K562 (cell line): ENCODE data around the gene ZNF513. TPM values are rescaled to one million over a fixed set of nuclear protein-coding genes. Genes with fewer than 3 reads are reported as not detected.

Source experiments
- FOSL1 ChIP-seq: fragments of 200-800 bp; sonication (Bioruptor generic); conservative IDR thresholded peaks from 2 replicates; pipeline ENCODE4 v1.6.1; 2016; ENCODE audit warnings: missing genetic modification characterization, missing compliant biosample characterization
- ILF3 ChIP-seq: fragments of 450-650 bp; IDR thresholded peaks from 2 replicates; pipeline ENCODE4 v1.6.1; 2018; ENCODE audit warnings: antibody characterized with exemption, mild to moderate bottlenecking, moderate library complexity, borderline replicate concordance
- NFYB ChIP-seq: IDR thresholded peaks from 2 replicates; pipeline ENCODE4 v1.6.1; 2011; ENCODE audit warnings: mild to moderate bottlenecking, moderate library complexity; ENCODE audit not compliant: insufficient read length; ENCODE audit errors: extremely low read depth
- TCF7 ChIP-seq: sonication (generic); IDR thresholded peaks from 2 replicates; pipeline ENCODE4 v1.6.1; 2016; ENCODE audit warnings: antibody characterized with exemption, borderline replicate concordance
- ZNF644 ChIP-seq: fragments of 200-800 bp; sonication (Bioruptor generic); IDR thresholded peaks from 2 replicates; pipeline ENCODE4 v1.6.1; 2016; ENCODE audit warnings: low read depth, missing genetic modification characterization, missing compliant biosample characterization
- polyA plus RNA-seq, 8 experiments: library from polyadenylated mRNA; depleted of rRNA in 4 of 8; stranded (reverse) in 5 of 8; unstranded in 3 of 8; fragments of >200 nt; fragmentation: Nextera tagmentation in 2 of 8; fragmentation: Illumina TruSeq in 1 of 8; extraction: Ambion mirVana in 2 of 8; extraction: Trizol in 1 of 8; gene quantifications; 2 replicates each; pipeline versions ENCODE4 v1.2.1 to v1.2.3, GENCODE V29; 2011 to 2014; ENCODE audit warnings: inconsistent platforms in 1 of 8, missing spikeins in 1 of 8
- total RNA-seq, 7 experiments: library from RNA; depleted of rRNA in 6 of 7; stranded (reverse); fragments of >200 nt in 6 of 7; fragmentation: Illumina TruSeq in 2 of 7; extraction: Trizol in 2 of 7; gene quantifications; 2 replicates each; pipeline versions ENCODE4 v1.2.1 to v1.2.3, GENCODE V29; 2011 to 2021; ENCODE audit warnings: low replicate concordance in 1 of 7
- TF ChIP-seq, protein P1 (sequence below): fragments of 450-650 bp; IDR thresholded peaks from 2 replicates; pipeline ENCODE4 v1.6.1; 2016; ENCODE audit warnings: mild to moderate bottlenecking, moderate library complexity
- TF ChIP-seq, protein P2 (sequence below): fragments of 250-450 bp; sonication (Bioruptor Pico); IDR thresholded peaks from 2 replicates; pipeline ENCODE4 v1.6.1; 2021; ENCODE audit warnings: mild to moderate bottlenecking
- TF ChIP-seq, protein P3 (sequence below), 2 experiments: fragments of 450-650 bp in 1 of 2; IDR thresholded peaks; 2 replicates each; pipeline ENCODE4 v1.6.1; 2011 to 2017; ENCODE audit warnings: low read depth in 2 of 2, antibody characterized with exemption in 1 of 2, borderline replicate concordance in 1 of 2, low read length in 1 of 2, mild to moderate bottlenecking in 1 of 2, mixed read lengths in 1 of 2; ENCODE audit not compliant: control insufficient read depth in 1 of 2
- TF ChIP-seq, protein P4 (sequence below): sonication (generic); IDR thresholded peaks from 2 replicates; pipeline ENCODE4 v1.6.1; 2016

The ZNF513 gene
- total and polyA plus RNA-seq, 9 of the 15 experiments (the other 6 are each of a cell fraction or from before 2014, with no cell fraction given), result 0.04 to 13.6 (median 4.4) TPM

DNA sequence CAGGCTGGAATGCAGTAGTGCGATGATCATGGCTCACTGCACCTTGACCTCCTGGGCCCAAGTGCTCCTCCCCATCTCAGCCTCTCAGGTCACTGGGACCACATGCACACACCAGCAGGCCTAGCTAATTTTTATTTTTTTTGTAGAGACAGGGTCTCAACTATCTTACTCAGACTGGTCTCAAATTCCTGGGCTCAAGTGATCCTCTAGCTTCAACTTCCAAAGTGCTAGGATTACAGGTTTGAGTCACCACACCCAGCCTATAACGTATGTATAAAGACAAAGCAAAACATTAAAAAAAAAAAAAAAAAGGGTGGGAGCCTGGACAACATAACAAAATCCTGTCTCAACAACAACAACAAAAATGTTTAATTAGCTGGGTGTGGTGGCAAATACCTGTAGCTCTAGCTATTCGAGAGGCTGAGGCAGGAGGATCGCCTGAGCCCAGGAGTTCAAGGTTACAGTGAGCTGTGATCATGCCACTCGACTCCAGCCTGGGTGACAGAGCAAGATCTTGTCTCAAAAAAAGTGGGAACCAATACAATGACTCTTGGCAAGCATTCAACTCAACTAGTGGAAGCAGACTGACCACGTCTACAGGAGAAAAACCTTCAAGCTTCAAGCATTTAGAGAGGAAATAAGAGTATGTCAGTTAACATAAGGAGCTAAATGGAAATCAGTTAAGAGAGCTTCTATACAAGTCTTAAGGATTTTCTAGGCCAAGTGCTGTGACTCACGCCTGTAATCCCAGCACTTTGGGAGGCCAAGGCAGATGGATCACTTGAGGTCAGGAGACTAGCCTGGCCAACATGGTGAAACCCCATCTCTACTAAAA, 26.6 kb downstream of the ZNF513 start (continued):
- TF ChIP-seq TCF7, result no peak
- TF ChIP-seq FOSL1 (tag), result peak; percentile 52
- TF ChIP-seq, protein P1, sequence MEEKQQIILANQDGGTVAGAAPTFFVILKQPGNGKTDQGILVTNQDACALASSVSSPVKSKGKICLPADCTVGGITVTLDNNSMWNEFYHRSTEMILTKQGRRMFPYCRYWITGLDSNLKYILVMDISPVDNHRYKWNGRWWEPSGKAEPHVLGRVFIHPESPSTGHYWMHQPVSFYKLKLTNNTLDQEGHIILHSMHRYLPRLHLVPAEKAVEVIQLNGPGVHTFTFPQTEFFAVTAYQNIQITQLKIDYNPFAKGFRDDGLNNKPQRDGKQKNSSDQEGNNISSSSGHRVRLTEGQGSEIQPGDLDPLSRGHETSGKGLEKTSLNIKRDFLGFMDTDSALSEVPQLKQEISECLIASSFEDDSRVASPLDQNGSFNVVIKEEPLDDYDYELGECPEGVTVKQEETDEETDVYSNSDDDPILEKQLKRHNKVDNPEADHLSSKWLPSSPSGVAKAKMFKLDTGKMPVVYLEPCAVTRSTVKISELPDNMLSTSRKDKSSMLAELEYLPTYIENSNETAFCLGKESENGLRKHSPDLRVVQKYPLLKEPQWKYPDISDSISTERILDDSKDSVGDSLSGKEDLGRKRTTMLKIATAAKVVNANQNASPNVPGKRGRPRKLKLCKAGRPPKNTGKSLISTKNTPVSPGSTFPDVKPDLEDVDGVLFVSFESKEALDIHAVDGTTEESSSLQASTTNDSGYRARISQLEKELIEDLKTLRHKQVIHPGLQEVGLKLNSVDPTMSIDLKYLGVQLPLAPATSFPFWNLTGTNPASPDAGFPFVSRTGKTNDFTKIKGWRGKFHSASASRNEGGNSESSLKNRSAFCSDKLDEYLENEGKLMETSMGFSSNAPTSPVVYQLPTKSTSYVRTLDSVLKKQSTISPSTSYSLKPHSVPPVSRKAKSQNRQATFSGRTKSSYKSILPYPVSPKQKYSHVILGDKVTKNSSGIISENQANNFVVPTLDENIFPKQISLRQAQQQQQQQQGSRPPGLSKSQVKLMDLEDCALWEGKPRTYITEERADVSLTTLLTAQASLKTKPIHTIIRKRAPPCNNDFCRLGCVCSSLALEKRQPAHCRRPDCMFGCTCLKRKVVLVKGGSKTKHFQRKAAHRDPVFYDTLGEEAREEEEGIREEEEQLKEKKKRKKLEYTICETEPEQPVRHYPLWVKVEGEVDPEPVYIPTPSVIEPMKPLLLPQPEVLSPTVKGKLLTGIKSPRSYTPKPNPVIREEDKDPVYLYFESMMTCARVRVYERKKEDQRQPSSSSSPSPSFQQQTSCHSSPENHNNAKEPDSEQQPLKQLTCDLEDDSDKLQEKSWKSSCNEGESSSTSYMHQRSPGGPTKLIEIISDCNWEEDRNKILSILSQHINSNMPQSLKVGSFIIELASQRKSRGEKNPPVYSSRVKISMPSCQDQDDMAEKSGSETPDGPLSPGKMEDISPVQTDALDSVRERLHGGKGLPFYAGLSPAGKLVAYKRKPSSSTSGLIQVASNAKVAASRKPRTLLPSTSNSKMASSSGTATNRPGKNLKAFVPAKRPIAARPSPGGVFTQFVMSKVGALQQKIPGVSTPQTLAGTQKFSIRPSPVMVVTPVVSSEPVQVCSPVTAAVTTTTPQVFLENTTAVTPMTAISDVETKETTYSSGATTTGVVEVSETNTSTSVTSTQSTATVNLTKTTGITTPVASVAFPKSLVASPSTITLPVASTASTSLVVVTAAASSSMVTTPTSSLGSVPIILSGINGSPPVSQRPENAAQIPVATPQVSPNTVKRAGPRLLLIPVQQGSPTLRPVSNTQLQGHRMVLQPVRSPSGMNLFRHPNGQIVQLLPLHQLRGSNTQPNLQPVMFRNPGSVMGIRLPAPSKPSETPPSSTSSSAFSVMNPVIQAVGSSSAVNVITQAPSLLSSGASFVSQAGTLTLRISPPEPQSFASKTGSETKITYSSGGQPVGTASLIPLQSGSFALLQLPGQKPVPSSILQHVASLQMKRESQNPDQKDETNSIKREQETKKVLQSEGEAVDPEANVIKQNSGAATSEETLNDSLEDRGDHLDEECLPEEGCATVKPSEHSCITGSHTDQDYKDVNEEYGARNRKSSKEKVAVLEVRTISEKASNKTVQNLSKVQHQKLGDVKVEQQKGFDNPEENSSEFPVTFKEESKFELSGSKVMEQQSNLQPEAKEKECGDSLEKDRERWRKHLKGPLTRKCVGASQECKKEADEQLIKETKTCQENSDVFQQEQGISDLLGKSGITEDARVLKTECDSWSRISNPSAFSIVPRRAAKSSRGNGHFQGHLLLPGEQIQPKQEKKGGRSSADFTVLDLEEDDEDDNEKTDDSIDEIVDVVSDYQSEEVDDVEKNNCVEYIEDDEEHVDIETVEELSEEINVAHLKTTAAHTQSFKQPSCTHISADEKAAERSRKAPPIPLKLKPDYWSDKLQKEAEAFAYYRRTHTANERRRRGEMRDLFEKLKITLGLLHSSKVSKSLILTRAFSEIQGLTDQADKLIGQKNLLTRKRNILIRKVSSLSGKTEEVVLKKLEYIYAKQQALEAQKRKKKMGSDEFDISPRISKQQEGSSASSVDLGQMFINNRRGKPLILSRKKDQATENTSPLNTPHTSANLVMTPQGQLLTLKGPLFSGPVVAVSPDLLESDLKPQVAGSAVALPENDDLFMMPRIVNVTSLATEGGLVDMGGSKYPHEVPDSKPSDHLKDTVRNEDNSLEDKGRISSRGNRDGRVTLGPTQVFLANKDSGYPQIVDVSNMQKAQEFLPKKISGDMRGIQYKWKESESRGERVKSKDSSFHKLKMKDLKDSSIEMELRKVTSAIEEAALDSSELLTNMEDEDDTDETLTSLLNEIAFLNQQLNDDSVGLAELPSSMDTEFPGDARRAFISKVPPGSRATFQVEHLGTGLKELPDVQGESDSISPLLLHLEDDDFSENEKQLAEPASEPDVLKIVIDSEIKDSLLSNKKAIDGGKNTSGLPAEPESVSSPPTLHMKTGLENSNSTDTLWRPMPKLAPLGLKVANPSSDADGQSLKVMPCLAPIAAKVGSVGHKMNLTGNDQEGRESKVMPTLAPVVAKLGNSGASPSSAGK, result peak; percentile 56
- TF ChIP-seq, protein P2, sequence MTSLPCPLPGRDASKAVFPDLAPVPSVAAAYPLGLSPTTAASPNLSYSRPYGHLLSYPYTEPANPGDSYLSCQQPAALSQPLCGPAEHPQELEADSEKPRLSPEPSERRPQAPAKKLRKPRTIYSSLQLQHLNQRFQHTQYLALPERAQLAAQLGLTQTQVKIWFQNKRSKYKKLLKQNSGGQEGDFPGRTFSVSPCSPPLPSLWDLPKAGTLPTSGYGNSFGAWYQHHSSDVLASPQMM (CRISPR knock-in tag), result no peak
- no peak for TF ChIP-seq NFYB
- no peak for TF ChIP-seq ILF3
- TF ChIP-seq ZNF644 (tag), result no peak
- TF ChIP-seq, protein P3, sequence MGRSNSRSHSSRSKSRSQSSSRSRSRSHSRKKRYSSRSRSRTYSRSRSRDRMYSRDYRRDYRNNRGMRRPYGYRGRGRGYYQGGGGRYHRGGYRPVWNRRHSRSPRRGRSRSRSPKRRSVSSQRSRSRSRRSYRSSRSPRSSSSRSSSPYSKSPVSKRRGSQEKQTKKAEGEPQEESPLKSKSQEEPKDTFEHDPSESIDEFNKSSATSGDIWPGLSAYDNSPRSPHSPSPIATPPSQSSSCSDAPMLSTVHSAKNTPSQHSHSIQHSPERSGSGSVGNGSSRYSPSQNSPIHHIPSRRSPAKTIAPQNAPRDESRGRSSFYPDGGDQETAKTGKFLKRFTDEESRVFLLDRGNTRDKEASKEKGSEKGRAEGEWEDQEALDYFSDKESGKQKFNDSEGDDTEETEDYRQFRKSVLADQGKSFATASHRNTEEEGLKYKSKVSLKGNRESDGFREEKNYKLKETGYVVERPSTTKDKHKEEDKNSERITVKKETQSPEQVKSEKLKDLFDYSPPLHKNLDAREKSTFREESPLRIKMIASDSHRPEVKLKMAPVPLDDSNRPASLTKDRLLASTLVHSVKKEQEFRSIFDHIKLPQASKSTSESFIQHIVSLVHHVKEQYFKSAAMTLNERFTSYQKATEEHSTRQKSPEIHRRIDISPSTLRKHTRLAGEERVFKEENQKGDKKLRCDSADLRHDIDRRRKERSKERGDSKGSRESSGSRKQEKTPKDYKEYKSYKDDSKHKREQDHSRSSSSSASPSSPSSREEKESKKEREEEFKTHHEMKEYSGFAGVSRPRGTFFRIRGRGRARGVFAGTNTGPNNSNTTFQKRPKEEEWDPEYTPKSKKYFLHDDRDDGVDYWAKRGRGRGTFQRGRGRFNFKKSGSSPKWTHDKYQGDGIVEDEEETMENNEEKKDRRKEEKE (IDR thresholded peaks at IDR 0.05; ENCODE audit: borderline replicate concordance in 1 of 2, control insufficient read depth in 1 of 2, low read depth in 2 of 2, low read length in 1 of 2), result no peak
- TF ChIP-seq, protein P4, sequence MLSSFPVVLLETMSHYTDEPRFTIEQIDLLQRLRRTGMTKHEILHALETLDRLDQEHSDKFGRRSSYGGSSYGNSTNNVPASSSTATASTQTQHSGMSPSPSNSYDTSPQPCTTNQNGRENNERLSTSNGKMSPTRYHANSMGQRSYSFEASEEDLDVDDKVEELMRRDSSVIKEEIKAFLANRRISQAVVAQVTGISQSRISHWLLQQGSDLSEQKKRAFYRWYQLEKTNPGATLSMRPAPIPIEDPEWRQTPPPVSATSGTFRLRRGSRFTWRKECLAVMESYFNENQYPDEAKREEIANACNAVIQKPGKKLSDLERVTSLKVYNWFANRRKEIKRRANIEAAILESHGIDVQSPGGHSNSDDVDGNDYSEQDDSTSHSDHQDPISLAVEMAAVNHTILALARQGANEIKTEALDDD, result peak; percentile 96
